ENCODE data around the gene SSBP3.

The SSBP3 gene

DNA sequence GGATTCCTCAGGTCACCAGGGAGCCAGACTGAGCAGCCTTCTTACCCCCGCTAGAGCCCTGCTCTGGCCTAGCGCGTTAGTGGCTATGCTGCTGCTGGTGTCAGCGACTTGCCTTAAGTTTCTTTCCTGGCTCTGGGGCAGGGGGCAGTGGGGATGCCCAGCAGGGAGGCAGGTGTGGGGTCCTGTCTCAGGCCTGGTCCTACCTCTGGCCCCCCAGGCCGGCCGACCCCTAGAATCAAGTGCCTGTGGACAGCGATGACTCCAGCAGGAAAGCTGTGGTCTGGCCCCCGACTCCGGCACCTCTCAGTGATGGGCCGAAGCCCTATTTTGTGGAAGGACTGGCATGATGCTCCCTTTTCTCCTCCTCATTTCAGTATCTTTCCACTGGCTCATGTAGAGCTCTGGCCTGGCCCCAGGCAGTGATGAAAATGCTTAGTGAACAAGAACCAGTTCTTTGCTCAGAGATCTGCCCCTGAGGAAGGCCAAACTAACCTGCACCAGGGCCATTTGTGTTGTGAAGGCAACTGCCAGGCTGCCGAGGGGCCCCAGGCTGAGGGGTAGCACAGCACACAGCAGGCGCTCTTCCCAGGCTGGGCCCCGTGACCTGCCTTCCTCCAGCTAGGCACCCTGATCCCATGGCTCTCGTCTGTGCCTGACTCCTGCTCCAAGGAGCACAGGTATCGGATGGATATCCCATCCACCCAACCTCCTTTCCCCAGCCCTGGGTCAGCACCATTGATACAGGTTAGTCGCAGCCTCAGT, 182.6 kb downstream of the SSBP3 start:
- no peak for DNase-seq
- no peak overlapping the region for H3K14ac ChIP-seq (ENCODE audit: low read length in 2 of 2)
- H3K79me1 ChIP-seq (replicated peaks; ENCODE audit: low read length, poor library complexity, severe bottlenecking), result peaks cover 3% of the 10 kb centered on the region
- peak overlapping the region; percentile 31 for H2BK15ac ChIP-seq (ENCODE audit: low read depth, poor library complexity, severe bottlenecking)
- H2BK12ac ChIP-seq (ENCODE audit: low read length in 2 of 2), result no peak overlapping the region
- peak overlapping the region in 1 of 2 experiments; percentile 26 for H3K18ac ChIP-seq (ENCODE audit: low read depth in 1 of 2, low read length in 2 of 2)
- no peak overlapping the region for H3K4me3 ChIP-seq (ENCODE audit: insufficient read depth in 1 of 2, low read depth in 1 of 2, low read length in 2 of 2)
- no peaks in the 10 kb centered on the region for H3K9me3 ChIP-seq (ENCODE audit: control insufficient read depth, low read length)
- H2AFZ ChIP-seq (ENCODE audit: low read depth, low read length), result no peak overlapping the region
- no peak overlapping the region for H3K23ac ChIP-seq (ENCODE audit: low read length in 2 of 2)
- no peak overlapping the region for H3K27ac ChIP-seq (ENCODE audit: low read length, poor library complexity, severe bottlenecking)
- H2AK5ac ChIP-seq (ENCODE audit: low read length, severe bottlenecking), result peak overlapping the region; percentile 24
- no peak overlapping the region for H3K4me2 ChIP-seq (ENCODE audit: low read length, poor library complexity, severe bottlenecking)
- H3K9ac ChIP-seq (ENCODE audit: low read length), result no peak overlapping the region
- peaks cover 18 to 54% of the 10 kb centered on the region in 2 experiments for H3K36me3 ChIP-seq (ENCODE audit: control insufficient read depth in 1 of 2, insufficient read depth in 2 of 2, low read depth in 1 of 2, low read length in 2 of 2)
- no peak overlapping the region for H2BK5ac ChIP-seq (ENCODE audit: low read depth, low read length, poor library complexity, severe bottlenecking)
- H3K4ac ChIP-seq (ENCODE audit: low read depth in 1 of 2, low read length in 2 of 2), result no peak overlapping the region
- peak overlapping the region; percentile 24 for H4K8ac ChIP-seq (ENCODE audit: low read length)
- H3K4me1 ChIP-seq (ENCODE audit: control insufficient read depth, insufficient read depth, low read depth, low read length), result peaks cover 39% of the 10 kb centered on the region
- no peak overlapping the region for H2BK120ac ChIP-seq (ENCODE audit: low read depth, low read length)
- H4K91ac ChIP-seq (ENCODE audit: low read length), result no peak overlapping the region
- H3K27me3 ChIP-seq (ENCODE audit: control insufficient read depth in 1 of 2, insufficient read depth in 1 of 2, low read length in 2 of 2), result no peaks in the 10 kb centered on the region
- 93% methylated on average over 16 of the region's 16 CpGs for WGBS

DNA sequence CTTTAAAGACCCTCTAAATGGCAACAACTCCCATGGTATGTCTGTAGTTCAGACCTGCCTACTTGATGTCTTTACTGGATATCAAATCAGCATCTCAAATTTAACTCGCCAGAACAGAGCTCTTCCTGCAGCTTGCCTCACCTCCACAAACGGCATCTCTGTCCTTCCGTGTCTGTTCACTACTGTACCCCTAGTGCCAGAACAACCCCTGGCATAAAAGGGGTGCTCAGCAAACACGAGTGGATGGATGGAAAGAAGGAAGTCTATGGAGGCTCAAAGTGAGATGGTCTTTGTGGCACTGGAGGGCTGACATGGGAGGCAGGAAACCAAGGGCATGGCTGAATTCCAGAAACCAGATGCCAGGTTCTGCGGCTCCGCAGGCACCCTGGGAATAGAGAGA, 183.5 kb downstream of the SSBP3 start:
- no peak overlapping the region for H2BK15ac ChIP-seq (ENCODE audit: low read depth, poor library complexity, severe bottlenecking)
- no peak overlapping the region for H3K4me2 ChIP-seq (ENCODE audit: low read length, poor library complexity, severe bottlenecking)
- no peak overlapping the region for H2AK5ac ChIP-seq (ENCODE audit: low read length, severe bottlenecking)
- no peaks in the 10 kb centered on the region for H3K9me3 ChIP-seq (ENCODE audit: control insufficient read depth, low read length)
- no peak for DNase-seq
- H4K91ac ChIP-seq (ENCODE audit: low read length), result no peak overlapping the region
- no peak overlapping the region for H2AFZ ChIP-seq (ENCODE audit: low read depth, low read length)
- H3K4me3 ChIP-seq (ENCODE audit: insufficient read depth in 1 of 2, low read depth in 1 of 2, low read length in 2 of 2), result no peak overlapping the region
- H3K79me1 ChIP-seq (replicated peaks; ENCODE audit: low read length, poor library complexity, severe bottlenecking), result peaks cover 3% of the 10 kb centered on the region
- peaks cover 30% of the 10 kb centered on the region for H3K4me1 ChIP-seq (ENCODE audit: control insufficient read depth, insufficient read depth, low read depth, low read length)
- H3K23ac ChIP-seq (ENCODE audit: low read length in 2 of 2), result no peak overlapping the region
- H3K36me3 ChIP-seq (ENCODE audit: control insufficient read depth in 1 of 2, insufficient read depth in 2 of 2, low read depth in 1 of 2, low read length in 2 of 2), result peaks cover 27 to 58% of the 10 kb centered on the region in 2 experiments
- no peaks in the 10 kb centered on the region for H3K27me3 ChIP-seq (ENCODE audit: control insufficient read depth in 1 of 2, insufficient read depth in 1 of 2, low read length in 2 of 2)
- H3K4ac ChIP-seq (ENCODE audit: low read depth in 1 of 2, low read length in 2 of 2), result no peak overlapping the region
- no peak overlapping the region for H2BK12ac ChIP-seq (ENCODE audit: low read length in 2 of 2)
- no peak overlapping the region for H2BK120ac ChIP-seq (ENCODE audit: low read depth, low read length)
- over 99% methylated on average over 6 of the region's 6 CpGs for WGBS
- H3K14ac ChIP-seq (ENCODE audit: low read length in 2 of 2), result no peak overlapping the region
- no peak overlapping the region for H3K9ac ChIP-seq (ENCODE audit: low read length)
- H4K8ac ChIP-seq (ENCODE audit: low read length), result no peak overlapping the region
- H2BK5ac ChIP-seq (ENCODE audit: low read depth, low read length, poor library complexity, severe bottlenecking), result no peak overlapping the region
- no peak overlapping the region for H3K18ac ChIP-seq (ENCODE audit: low read depth in 1 of 2, low read length in 2 of 2)
- no peak overlapping the region for H3K27ac ChIP-seq (ENCODE audit: low read length, poor library complexity, severe bottlenecking)

DNA sequence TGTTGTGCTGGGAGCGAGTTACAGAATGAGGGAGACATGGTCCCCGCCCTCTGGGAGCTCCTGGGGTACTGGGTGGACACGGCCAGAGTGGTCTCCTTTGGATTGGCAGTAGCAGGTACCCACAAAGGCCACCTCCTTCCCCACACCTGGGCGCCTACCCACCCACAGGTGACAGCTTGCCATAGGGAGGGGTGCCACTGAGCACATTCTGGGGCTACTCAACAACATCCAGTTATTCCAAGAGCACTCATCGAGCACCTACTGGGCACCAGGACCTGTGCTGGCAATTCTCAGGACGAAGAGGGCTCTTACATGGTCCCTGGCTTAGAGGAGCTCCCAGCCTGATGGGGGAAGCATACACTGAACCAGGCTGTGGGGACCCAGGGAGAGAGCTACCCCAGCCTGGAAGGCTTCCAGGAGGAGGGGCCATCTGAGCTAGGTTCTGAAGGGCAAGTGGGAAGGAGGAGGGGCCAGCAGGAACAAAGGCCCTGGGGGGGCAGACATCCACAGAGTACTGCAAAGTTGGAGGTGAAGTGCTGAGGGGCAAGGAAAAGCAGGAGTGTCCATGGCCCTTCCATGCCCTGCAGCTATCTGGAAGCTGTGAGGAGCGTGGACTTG, 184.2 kb downstream of the SSBP3 start:
- Histone ChIP-seq H3K14ac (ENCODE audit: low read length in 2 of 2) (no peak overlapping the region), H3K79me1 (replicated peaks; ENCODE audit: low read length, poor library complexity, severe bottlenecking) (peaks cover 5% of the 10 kb centered on the region), H3K4me3 (ENCODE audit: insufficient read depth in 1 of 2, low read depth in 1 of 2, low read length in 2 of 2) (no peak overlapping the region), H2BK5ac (ENCODE audit: low read depth, low read length, poor library complexity, severe bottlenecking) (no peak overlapping the region), H2BK12ac (ENCODE audit: low read length in 2 of 2) (peak overlapping the region in 1 of 2 experiments; percentile 30), H3K18ac (ENCODE audit: low read depth in 1 of 2, low read length in 2 of 2) (peak overlapping the region in 1 of 2 experiments; percentile 37), H3K4me1 (ENCODE audit: control insufficient read depth, insufficient read depth, low read depth, low read length) (peaks cover 23% of the 10 kb centered on the region), H3K4me2 (ENCODE audit: low read length, poor library complexity, severe bottlenecking) (no peak overlapping the region), H3K9me3 (ENCODE audit: control insufficient read depth, low read length) (no peaks in the 10 kb centered on the region), H2BK15ac (ENCODE audit: low read depth, poor library complexity, severe bottlenecking) (peak overlapping the region; percentile 17), H3K9ac (ENCODE audit: low read length) (peak overlapping the region; percentile 75), H2BK120ac (ENCODE audit: low read depth, low read length) (no peak overlapping the region), H3K4ac (ENCODE audit: low read depth in 1 of 2, low read length in 2 of 2) (no peak overlapping the region), H4K8ac (ENCODE audit: low read length) (no peak overlapping the region), H3K23ac (ENCODE audit: low read length in 2 of 2) (no peak overlapping the region), H4K91ac (ENCODE audit: low read length) (no peak overlapping the region), H3K27ac (ENCODE audit: low read length, poor library complexity, severe bottlenecking) (no peak overlapping the region), H2AK5ac (ENCODE audit: low read length, severe bottlenecking) (no peak overlapping the region), H3K36me3 (ENCODE audit: control insufficient read depth in 1 of 2, insufficient read depth in 2 of 2, low read depth in 1 of 2, low read length in 2 of 2) (peaks cover 34 to 66% of the 10 kb centered on the region in 2 experiments), H2AFZ (ENCODE audit: low read depth, low read length) (no peak overlapping the region), H3K27me3 (ENCODE audit: control insufficient read depth in 1 of 2, insufficient read depth in 1 of 2, low read length in 2 of 2) (no peaks in the 10 kb centered on the region)
- no peak for DNase-seq
- WGBS, result 94% methylated on average over 7 of the region's 7 CpGs

DNA sequence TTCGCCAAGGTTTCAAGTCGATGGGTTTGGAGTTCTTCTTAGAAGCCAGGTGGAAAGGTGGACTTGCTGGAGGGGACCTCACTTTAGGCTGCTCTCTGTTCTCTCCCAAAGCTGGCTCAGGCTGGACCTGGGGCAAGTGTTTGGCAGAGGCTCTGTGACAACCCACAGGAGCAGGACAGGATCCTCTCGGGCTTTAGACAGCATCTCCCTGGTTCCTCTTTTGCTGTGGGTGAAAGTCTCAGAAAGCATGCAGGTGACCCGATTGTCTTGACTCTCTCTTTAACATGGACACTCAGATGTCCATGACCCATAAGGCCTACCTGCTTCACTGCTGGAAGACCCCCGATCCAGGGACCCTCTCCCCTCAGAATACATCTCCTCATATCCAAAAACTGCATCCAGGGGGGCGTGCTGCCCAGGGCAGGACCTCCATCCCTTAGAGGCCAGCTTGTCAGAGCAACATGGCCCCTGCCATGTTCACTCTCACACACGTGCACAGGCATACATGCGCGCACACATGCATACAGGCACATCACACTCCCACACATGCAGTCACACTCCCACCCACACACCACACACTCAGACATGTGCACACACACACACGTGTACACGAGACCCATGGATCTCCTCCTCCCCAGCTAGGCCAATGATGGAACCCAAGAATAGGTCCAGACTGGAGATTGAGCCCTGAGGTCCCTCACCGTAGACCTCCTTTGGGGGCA, 184.9 kb downstream of the SSBP3 start:
- H2BK15ac ChIP-seq (ENCODE audit: low read depth, poor library complexity, severe bottlenecking), result no peak overlapping the region
- H3K18ac ChIP-seq (ENCODE audit: low read depth in 1 of 2, low read length in 2 of 2), result no peak overlapping the region
- H3K27me3 ChIP-seq (ENCODE audit: control insufficient read depth in 1 of 2, insufficient read depth in 1 of 2, low read length in 2 of 2), result no peaks in the 10 kb centered on the region
- H3K9me3 ChIP-seq (ENCODE audit: control insufficient read depth, low read length), result no peaks in the 10 kb centered on the region
- no peak overlapping the region for H3K4me2 ChIP-seq (ENCODE audit: low read length, poor library complexity, severe bottlenecking)
- no peak overlapping the region for H3K4ac ChIP-seq (ENCODE audit: low read depth in 1 of 2, low read length in 2 of 2)
- WGBS, result 97% methylated on average over 12 of the region's 12 CpGs
- H4K91ac ChIP-seq (ENCODE audit: low read length), result no peak overlapping the region
- peaks cover 21% of the 10 kb centered on the region for H3K4me1 ChIP-seq (ENCODE audit: control insufficient read depth, insufficient read depth, low read depth, low read length)
- H4K8ac ChIP-seq (ENCODE audit: low read length), result no peak overlapping the region
- no peak overlapping the region for H3K14ac ChIP-seq (ENCODE audit: low read length in 2 of 2)
- H2AFZ ChIP-seq (ENCODE audit: low read depth, low read length), result no peak overlapping the region
- peaks cover 6% of the 10 kb centered on the region for H3K79me1 ChIP-seq (replicated peaks; ENCODE audit: low read length, poor library complexity, severe bottlenecking)
- no peak overlapping the region for H3K23ac ChIP-seq (ENCODE audit: low read length in 2 of 2)
- DNase-seq, result no peak
- H3K4me3 ChIP-seq (ENCODE audit: insufficient read depth in 1 of 2, low read depth in 1 of 2, low read length in 2 of 2), result peak overlapping the region in 1 of 2 experiments; percentile 65
- H2BK5ac ChIP-seq (ENCODE audit: low read depth, low read length, poor library complexity, severe bottlenecking), result no peak overlapping the region
- H3K9ac ChIP-seq (ENCODE audit: low read length), result peak overlapping the region; percentile 75
- no peak overlapping the region for H2BK120ac ChIP-seq (ENCODE audit: low read depth, low read length)
- H2AK5ac ChIP-seq (ENCODE audit: low read length, severe bottlenecking), result no peak overlapping the region
- H3K36me3 ChIP-seq (ENCODE audit: control insufficient read depth in 1 of 2, insufficient read depth in 2 of 2, low read depth in 1 of 2, low read length in 2 of 2), result peaks cover 41 to 73% of the 10 kb centered on the region in 2 experiments
- peak overlapping the region in 1 of 2 experiments; percentile 30 for H2BK12ac ChIP-seq (ENCODE audit: low read length in 2 of 2)
- H3K27ac ChIP-seq (ENCODE audit: low read length, poor library complexity, severe bottlenecking), result no peak overlapping the region

All from mesenchymal stem cell (in vitro differentiated cells and primary cell).